Liver (tissue), 9 donors: ENCODE measurements around the gene CLK4. TPM values are rescaled to one million over a fixed set of nuclear protein-coding genes. Genes with fewer than 3 reads are reported as not detected.

Experiments used
- DNase-seq: peaks from one replicate; pipeline ENCODE4 v3.0.0-alpha.2; 2017; ENCODE audit warnings: low spot score
- H3K27ac ChIP-seq, 2 donors: one replicate each; pipeline ENCODE4 v1.7.0; 2013; ENCODE audit warnings: inconsistent platforms in 2 of 2, low read length in 2 of 2, control low read depth in 1 of 2, low read depth in 1 of 2, mild to moderate bottlenecking in 1 of 2
- H3K27me3 ChIP-seq, 4 donors: one replicate each; pipeline versions ENCODE4 v1.6.1 to v1.7.0; 2013; ENCODE audit warnings: low read length in 3 of 4, inconsistent platforms in 1 of 4, mild to moderate bottlenecking in 1 of 4, moderate library complexity in 1 of 4; ENCODE audit not compliant: control insufficient read depth in 4 of 4, insufficient read depth in 4 of 4
- H3K36me3 ChIP-seq, 4 donors: one replicate each; pipeline versions ENCODE4 v1.6.1 to v1.7.0; 2013; ENCODE audit warnings: low read length in 3 of 4, mild to moderate bottlenecking in 3 of 4, low read depth in 1 of 4, moderate library complexity in 1 of 4; ENCODE audit not compliant: control insufficient read depth in 4 of 4, insufficient read depth in 3 of 4
- H3K4me1 ChIP-seq, 4 donors: one replicate each; pipeline versions ENCODE4 v1.6.1 to v1.7.0; 2013; ENCODE audit warnings: low read length in 3 of 4, mild to moderate bottlenecking in 3 of 4, moderate library complexity in 1 of 4; ENCODE audit not compliant: control insufficient read depth in 4 of 4, insufficient read depth in 4 of 4
- H3K4me3 ChIP-seq, 3 donors: one replicate each; pipeline versions ENCODE4 v1.6.1 to v1.7.0; 2013; ENCODE audit warnings: low read length in 3 of 3, control low read depth in 1 of 3, low read depth in 1 of 3, mild to moderate bottlenecking in 1 of 3
- H3K9ac ChIP-seq, 2 donors: one replicate each; pipeline ENCODE4 v1.7.0; 2013; ENCODE audit warnings: low read length in 2 of 2, mild to moderate bottlenecking in 2 of 2, moderate library complexity in 2 of 2, control low read depth in 1 of 2, low read depth in 1 of 2
- H3K9me3 ChIP-seq, 4 donors: one replicate each; pipeline versions ENCODE4 v1.6.1 to v1.7.0; 2013; ENCODE audit warnings: low read length in 3 of 4; ENCODE audit not compliant: control insufficient read depth in 4 of 4
- EGR1 ChIP-seq, 2 donors: IDR thresholded peaks; 2 replicates each; pipeline ENCODE4 v1.6.1; 2016 to 2018; ENCODE audit warnings: antibody characterized with exemption in 2 of 2, low read depth in 2 of 2
- FOXA1 ChIP-seq: IDR thresholded peaks from 2 replicates; pipeline ENCODE4 v1.6.1; 2016; ENCODE audit warnings: antibody characterized with exemption
- FOXA2 ChIP-seq: IDR thresholded peaks from 2 replicates; pipeline ENCODE4 v1.6.1; 2016; ENCODE audit warnings: antibody characterized with exemption
- GABPA ChIP-seq, 2 donors: IDR thresholded peaks in 1 of 2; conservative IDR thresholded peaks in 1 of 2; 2 replicates each; pipeline ENCODE4 v1.6.1; 2016; ENCODE audit warnings: antibody characterized with exemption in 2 of 2, mild to moderate bottlenecking in 1 of 2, moderate library complexity in 1 of 2
- HNF4A ChIP-seq, 2 donors: conservative IDR thresholded peaks; 2 replicates each; pipeline ENCODE4 v1.6.1; 2016; ENCODE audit warnings: antibody characterized with exemption in 2 of 2, mild to moderate bottlenecking in 2 of 2
- HNF4G ChIP-seq: IDR thresholded peaks from 2 replicates; pipeline ENCODE4 v1.6.1; 2016; ENCODE audit warnings: antibody characterized with exemption
- JUND ChIP-seq, 2 donors: IDR thresholded peaks; 2 replicates each; pipeline ENCODE4 v1.6.1; 2016; ENCODE audit warnings: antibody characterized with exemption in 2 of 2
- NR2F2 ChIP-seq: IDR thresholded peaks from 2 replicates; pipeline ENCODE4 v1.6.1; 2016; ENCODE audit warnings: antibody characterized with exemption
- SP1 ChIP-seq: IDR thresholded peaks from 2 replicates; pipeline ENCODE4 v1.6.1; 2018; ENCODE audit warnings: antibody characterized with exemption, mild to moderate bottlenecking
- TAF1 ChIP-seq: conservative IDR thresholded peaks from 2 replicates; pipeline ENCODE4 v1.6.1; 2016; ENCODE audit warnings: antibody characterized with exemption, mild to moderate bottlenecking
- YY1 ChIP-seq: IDR thresholded peaks from 2 replicates; pipeline ENCODE4 v1.6.1; 2016; ENCODE audit warnings: antibody characterized with exemption, mild to moderate bottlenecking
- WGBS: extraction: QIAGEN DNeasy Blood & Tissue Kit; methylation state at CpG from one replicate; pipeline ENCODE4 v1.1.7; 2013; 5-methylcytosine and 5-hydroxymethylcytosine counted together
- polyA plus RNA-seq, 2 donors: library from polyadenylated mRNA; stranded (reverse) in 1 of 2; unstranded in 1 of 2; fragments of 200-250 nt in 1 of 2; fragments of >200 nt in 1 of 2; fragmentation: Nextera tagmentation in 1 of 2; extraction: Ambion mirVana in 1 of 2; gene quantifications; one replicate each; pipeline versions ENCODE4 v1.2.1 to v1.2.3, GENCODE V29; 2013 to 2015
- total RNA-seq, 2 donors: library from RNA; depleted of rRNA; stranded (reverse); fragments of >200 nt; gene quantifications; one replicate each; pipeline ENCODE4 v1.2.3, GENCODE V29; 2014
- TF ChIP-seq, protein P1 (sequence below): IDR thresholded peaks from 2 replicates; pipeline ENCODE4 v1.6.1; 2016; ENCODE audit warnings: antibody characterized with exemption
- TF ChIP-seq, protein P2 (sequence below): fragments of 150-350 bp; IDR thresholded peaks from 2 replicates; pipeline ENCODE4 v1.5.1; 2017; ENCODE audit warnings: improper control_type of control experiment, low read depth, low read length; ENCODE audit not compliant: missing input control
- donor health status: healthy.
- donor health status: healthy.
- donor health status: healthy.
- donor health status: healthy.
- donor health status: healthy.

CLK4 gene
- total and polyA plus RNA-seq, 4 donors = 5.0 to 28.2 (median 21.9) TPM

DNA sequence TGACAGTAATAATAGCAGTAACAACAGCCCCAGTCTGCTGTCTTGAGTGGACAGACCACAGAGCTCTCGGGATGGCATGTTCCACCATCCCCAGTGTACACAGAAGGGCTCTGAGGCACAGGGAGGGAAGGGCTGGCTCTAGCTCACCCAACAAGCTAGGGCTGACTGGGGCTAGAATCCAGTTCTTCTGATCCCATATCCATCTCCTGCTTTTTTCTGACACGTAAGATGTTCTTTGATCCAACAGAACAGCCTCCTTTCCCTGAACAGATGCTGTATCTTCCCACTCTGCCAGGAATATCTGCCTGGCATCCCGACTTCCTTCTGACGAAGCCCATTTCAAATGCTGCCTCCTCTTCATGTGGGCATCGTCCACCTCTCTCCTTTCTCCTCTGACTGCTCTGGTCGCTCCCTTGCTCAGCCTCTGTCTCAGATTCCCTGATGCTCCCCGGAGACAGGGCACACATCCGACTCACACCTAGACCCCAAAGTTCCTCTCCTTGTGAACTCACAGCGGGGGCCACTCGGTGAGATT lies 43.6 kb upstream of the CLK4 start:
- DNase-seq = no peak
- H3K27me3 ChIP-seq = peaks cover 0 to 2% (median 0%) of the 10 kb centered on the region in 4 donors
- peaks cover 1 to 18% (median 7%) of the 10 kb centered on the region in 4 donors for H3K9me3 ChIP-seq
- no peak for TF ChIP-seq HNF4A (conservative IDR thresholded peaks at IDR 0.05)
- TF ChIP-seq, protein P1, sequence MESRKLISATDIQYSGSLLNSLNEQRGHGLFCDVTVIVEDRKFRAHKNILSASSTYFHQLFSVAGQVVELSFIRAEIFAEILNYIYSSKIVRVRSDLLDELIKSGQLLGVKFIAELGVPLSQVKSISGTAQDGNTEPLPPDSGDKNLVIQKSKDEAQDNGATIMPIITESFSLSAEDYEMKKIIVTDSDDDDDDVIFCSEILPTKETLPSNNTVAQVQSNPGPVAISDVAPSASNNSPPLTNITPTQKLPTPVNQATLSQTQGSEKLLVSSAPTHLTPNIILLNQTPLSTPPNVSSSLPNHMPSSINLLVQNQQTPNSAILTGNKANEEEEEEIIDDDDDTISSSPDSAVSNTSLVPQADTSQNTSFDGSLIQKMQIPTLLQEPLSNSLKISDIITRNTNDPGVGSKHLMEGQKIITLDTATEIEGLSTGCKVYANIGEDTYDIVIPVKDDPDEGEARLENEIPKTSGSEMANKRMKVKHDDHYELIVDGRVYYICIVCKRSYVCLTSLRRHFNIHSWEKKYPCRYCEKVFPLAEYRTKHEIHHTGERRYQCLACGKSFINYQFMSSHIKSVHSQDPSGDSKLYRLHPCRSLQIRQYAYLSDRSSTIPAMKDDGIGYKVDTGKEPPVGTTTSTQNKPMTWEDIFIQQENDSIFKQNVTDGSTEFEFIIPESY = no peak
- no peak for TF ChIP-seq EGR1 (IDR thresholded peaks at IDR 0.05; ENCODE audit: low read depth in 2 of 2)
- TF ChIP-seq YY1 = no peak
- TF ChIP-seq FOXA1 = no peak
- TF ChIP-seq TAF1 = no peak
- TF ChIP-seq, protein P2, sequence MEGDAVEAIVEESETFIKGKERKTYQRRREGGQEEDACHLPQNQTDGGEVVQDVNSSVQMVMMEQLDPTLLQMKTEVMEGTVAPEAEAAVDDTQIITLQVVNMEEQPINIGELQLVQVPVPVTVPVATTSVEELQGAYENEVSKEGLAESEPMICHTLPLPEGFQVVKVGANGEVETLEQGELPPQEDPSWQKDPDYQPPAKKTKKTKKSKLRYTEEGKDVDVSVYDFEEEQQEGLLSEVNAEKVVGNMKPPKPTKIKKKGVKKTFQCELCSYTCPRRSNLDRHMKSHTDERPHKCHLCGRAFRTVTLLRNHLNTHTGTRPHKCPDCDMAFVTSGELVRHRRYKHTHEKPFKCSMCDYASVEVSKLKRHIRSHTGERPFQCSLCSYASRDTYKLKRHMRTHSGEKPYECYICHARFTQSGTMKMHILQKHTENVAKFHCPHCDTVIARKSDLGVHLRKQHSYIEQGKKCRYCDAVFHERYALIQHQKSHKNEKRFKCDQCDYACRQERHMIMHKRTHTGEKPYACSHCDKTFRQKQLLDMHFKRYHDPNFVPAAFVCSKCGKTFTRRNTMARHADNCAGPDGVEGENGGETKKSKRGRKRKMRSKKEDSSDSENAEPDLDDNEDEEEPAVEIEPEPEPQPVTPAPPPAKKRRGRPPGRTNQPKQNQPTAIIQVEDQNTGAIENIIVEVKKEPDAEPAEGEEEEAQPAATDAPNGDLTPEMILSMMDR = no peak
- no peak for TF ChIP-seq HNF4G
- TF ChIP-seq SP1 = no peak
- no peak for TF ChIP-seq FOXA2
- H3K4me3 ChIP-seq = no peak overlapping the region
- no peaks in the 10 kb centered on the region for H3K36me3 ChIP-seq
- WGBS = 76% methylated on average over 10 of the region's 10 CpGs
- no peak overlapping the region for H3K9ac ChIP-seq
- H3K4me1 ChIP-seq = no peaks in the 10 kb centered on the region
- no peak overlapping the region for H3K27ac ChIP-seq

DNA sequence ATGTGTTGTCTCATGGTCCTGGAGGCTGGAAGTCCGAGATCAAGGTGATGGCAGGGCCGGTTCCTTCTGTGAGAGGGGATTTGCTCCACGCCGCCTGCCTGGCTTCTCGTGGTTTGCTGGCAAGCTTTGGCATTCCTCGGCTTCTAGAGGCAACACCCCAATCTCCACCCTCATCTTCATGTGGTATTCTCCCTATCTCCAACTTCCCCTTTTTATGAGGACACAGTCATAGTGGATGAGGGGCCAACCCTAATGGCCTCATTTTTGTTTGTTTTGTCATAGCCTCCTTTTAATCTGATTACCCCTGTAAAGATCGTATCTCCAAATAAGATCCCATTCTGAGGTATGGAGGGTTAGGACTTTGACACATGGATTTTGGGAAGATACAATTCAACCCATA lies 41.7 kb upstream of the CLK4 start:
- Histone ChIP-seq H3K9ac (no peak overlapping the region), H3K27ac (no peak overlapping the region), H3K36me3 (no peaks in the 10 kb centered on the region), H3K9me3 (peaks cover 2 to 18% (median 7%) of the 10 kb centered on the region in 4 donors), H3K4me1 (no peaks in the 10 kb centered on the region), H3K27me3 (peaks cover 0 to 2% (median 0%) of the 10 kb centered on the region in 4 donors), H3K4me3 (no peak overlapping the region)
- TF ChIP-seq JUND (IDR thresholded peaks at IDR 0.05) (no peak), SP1 (no peak), GABPA (IDR thresholded peaks at IDR 0.05 in 1 of 2, conservative IDR thresholded peaks at IDR 0.05 in 1 of 2) (no peak), YY1 (no peak), FOXA1 (no peak), FOXA2 (no peak), NR2F2 (no peak)
- TF ChIP-seq, protein P2 = no peak
- TF ChIP-seq, protein P1 = no peak
- DNase-seq = no peak
- 76% methylated on average over 7 of the region's 7 CpGs for WGBS
